ENCODE data around the gene FBRSL1.

Gene FBRSL1

GRCh38 chr12:132516095-132517012 lies 26.4 kb downstream of the FBRSL1 start:
- no peak for DNase-seq (ENCODE audit: low read depth in 1 of 2, low spot score in 1 of 2)
- TF ChIP-seq CTCF (IDR thresholded peaks at IDR 0.05; ENCODE audit: insufficient read depth, low read length) (no peak), POLR2AphosphoS5 (IDR thresholded peaks at IDR 0.05; ENCODE audit: low read depth) (no peak), GABPA (IDR thresholded peaks at IDR 0.05; ENCODE audit: low read depth) (no peak), SPI1 (IDR thresholded peaks at IDR 0.05; ENCODE audit: borderline replicate concordance, low read depth) (no peak)
- TF ChIP-seq, protein P1, sequence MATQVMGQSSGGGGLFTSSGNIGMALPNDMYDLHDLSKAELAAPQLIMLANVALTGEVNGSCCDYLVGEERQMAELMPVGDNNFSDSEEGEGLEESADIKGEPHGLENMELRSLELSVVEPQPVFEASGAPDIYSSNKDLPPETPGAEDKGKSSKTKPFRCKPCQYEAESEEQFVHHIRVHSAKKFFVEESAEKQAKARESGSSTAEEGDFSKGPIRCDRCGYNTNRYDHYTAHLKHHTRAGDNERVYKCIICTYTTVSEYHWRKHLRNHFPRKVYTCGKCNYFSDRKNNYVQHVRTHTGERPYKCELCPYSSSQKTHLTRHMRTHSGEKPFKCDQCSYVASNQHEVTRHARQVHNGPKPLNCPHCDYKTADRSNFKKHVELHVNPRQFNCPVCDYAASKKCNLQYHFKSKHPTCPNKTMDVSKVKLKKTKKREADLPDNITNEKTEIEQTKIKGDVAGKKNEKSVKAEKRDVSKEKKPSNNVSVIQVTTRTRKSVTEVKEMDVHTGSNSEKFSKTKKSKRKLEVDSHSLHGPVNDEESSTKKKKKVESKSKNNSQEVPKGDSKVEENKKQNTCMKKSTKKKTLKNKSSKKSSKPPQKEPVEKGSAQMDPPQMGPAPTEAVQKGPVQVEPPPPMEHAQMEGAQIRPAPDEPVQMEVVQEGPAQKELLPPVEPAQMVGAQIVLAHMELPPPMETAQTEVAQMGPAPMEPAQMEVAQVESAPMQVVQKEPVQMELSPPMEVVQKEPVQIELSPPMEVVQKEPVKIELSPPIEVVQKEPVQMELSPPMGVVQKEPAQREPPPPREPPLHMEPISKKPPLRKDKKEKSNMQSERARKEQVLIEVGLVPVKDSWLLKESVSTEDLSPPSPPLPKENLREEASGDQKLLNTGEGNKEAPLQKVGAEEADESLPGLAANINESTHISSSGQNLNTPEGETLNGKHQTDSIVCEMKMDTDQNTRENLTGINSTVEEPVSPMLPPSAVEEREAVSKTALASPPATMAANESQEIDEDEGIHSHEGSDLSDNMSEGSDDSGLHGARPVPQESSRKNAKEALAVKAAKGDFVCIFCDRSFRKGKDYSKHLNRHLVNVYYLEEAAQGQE (IDR thresholded peaks at IDR 0.05; ENCODE audit: insufficient replicate concordance, low read depth) = no peak
- Histone ChIP-seq H3K27me3 (ENCODE audit: insufficient read depth, poor library complexity, severe bottlenecking) (no peaks in the 10 kb centered on the region), H3K27ac (replicated peaks) (no peak overlapping the region), H3K4me3 (replicated peaks; ENCODE audit: insufficient read depth, low read length) (no peak overlapping the region)

- TF ChIP-seq SPI1 (IDR thresholded peaks at IDR 0.05; ENCODE audit: borderline replicate concordance, low read depth) (no peak), CTCF (IDR thresholded peaks at IDR 0.05; ENCODE audit: insufficient read depth, low read length) (no peak)
- TF ChIP-seq, protein P1 (IDR thresholded peaks at IDR 0.05; ENCODE audit: insufficient replicate concordance, low read depth) = no peak
- Histone ChIP-seq H3K27ac (replicated peaks) (no peak overlapping the region), H3K4me3 (replicated peaks; ENCODE audit: insufficient read depth, low read length) (no peak overlapping the region), H3K27me3 (ENCODE audit: insufficient read depth, poor library complexity, severe bottlenecking) (no peaks in the 10 kb centered on the region)
- DNase-seq (ENCODE audit: low read depth in 1 of 2, low spot score in 1 of 2) = no peak
These were observed 27.2 kb downstream of the FBRSL1 start for GRCh38 chr12:132517013-132517739.

DNA sequence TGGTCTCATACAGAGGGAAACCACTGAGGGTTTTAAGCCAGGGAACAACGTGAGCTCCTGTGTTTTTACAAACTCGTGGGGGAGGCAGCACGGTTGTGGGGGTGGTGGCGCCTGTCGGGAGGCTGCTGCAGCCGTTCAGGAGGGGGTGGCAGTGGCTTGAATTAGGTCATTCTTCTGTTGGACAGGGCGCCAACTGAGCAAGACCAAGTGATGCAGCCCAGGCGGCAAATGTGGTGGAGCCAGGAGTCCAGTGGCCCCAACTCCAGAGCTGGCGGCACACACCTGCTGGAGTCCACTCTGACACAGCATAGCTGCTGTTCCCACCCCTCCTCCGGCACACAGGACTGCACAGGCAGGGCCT lies 27.8 kb downstream of the FBRSL1 start:
- Histone ChIP-seq H3K4me3 (replicated peaks; ENCODE audit: insufficient read depth, low read length) (no peak overlapping the region), H3K27me3 (ENCODE audit: insufficient read depth, poor library complexity, severe bottlenecking) (no peaks in the 10 kb centered on the region), H3K27ac (replicated peaks) (no peak overlapping the region)
- no peak for DNase-seq (ENCODE audit: low read depth in 1 of 2, low spot score in 1 of 2)
- no peak for TF ChIP-seq SPI1 (IDR thresholded peaks at IDR 0.05; ENCODE audit: borderline replicate concordance, low read depth)
- TF ChIP-seq, protein P1 (IDR thresholded peaks at IDR 0.05; ENCODE audit: insufficient replicate concordance, low read depth) = no peak
- TF ChIP-seq GABPA (IDR thresholded peaks at IDR 0.05; ENCODE audit: low read depth) = no peak

All from HL-60 (cell line).